ENCODE measurements around the gene CRISPLD2.
"Not testable (repeated sequence)": the region's sequence is repeated elsewhere in the genome, so short reads cannot be mapped to it uniquely, and the experiment has no call there.

The CRISPLD2 gene

DNA sequence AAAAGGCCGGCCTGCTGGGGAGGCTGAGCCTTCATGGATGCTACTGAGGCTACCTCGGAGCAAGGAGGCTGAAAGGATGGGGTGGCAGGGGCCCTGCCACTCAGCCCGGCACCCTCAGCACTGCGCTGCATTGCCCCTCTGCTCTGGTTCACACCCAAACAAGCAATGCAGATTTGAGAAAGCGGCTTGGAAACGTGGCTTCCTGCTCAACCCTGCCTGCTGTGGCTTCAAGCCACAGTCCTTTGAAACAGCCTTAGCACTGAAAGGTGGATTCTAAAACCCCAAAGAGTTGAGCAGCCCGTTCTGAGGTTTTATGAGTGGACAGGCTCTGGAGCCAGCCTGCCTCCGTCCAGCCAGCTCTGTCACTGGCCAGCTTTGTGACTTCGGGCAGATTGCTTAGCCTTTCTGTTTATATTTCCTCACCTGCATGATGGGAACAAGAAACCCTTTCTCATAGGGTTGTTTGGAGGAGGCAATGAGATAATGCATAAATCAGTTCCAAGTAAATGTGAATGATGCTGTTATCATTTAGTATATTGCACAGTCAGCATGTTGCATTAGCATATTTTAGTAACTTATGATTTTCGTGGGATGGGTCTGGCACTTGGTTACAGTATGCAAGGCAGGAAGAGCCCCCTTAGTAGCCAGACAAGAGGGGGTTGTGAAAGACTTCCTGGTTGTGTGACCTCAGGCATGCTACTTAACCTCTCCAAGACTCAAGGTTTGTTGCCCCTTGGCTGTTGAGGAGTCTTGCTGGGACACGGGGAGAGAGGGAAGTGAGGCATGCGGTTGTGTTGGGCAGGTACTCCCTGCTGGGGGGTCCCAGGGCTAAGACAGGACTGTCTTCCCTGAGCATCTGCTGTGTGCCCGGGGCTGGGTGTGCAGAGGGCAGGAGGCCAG, 23.6 kb downstream of the CRISPLD2 start:
- DNase-seq, result no peak

DNA sequence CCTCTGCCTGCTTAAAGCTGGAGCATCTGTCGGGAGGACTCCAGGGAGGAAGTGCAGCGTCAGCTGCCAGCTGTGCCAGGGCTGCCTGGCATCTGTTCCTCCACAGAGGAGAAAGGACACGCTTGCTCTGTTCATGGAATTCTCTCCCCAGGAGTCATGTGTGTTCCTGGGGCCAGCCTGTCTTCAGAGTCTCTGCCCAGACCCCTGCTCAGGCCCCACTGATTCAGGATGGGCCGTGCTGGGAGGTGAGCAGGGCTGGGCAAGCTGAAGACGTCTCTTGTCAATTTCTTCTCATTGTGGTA, 24.2 kb downstream of the CRISPLD2 start:
- DNase-seq, result no peak

DNA sequence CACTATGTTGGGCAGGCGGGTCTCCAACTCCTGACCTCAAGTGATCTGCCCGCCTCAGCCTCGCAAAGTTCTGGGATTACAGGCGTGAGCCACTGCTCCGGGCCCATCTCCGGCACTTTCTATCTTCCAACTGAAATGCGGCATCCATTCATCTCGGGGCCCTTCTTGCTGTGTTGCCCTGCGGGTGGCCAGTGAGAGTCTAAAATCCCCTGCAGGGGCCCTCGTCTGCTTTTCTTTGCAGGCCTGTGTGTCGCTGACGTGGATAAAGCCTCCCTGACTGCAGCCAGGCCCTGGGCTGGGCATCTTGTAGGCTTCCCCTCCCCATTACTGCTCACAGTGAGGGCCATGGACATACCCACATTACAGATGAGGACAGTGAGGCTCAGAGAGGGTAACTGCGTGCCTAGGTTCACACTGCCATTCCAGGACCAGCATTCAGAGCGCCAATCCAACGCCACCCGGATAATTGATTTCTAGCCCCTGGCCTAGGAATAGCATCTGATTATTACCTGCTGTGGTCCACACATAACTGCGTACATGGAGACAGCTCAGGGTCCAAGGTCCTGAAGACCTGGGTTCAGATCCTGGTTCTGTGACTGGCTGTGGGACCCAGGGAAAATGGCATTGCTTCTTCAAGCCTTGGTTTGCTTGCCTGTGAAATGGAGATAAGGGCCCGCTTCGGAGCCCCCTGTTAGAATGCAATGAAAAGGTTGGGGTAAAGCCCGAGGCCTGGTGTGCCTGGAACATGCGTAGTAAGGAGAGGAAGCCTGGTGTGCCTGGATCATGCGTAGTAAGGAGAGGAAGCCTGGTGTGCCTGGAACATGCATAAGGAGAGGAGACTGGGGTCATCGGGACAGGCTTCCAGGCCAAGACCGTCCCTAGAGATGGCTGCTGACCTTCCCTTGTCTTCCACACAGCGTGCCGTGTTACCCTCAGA, 25.0 kb downstream of the CRISPLD2 start:
- no peak for DNase-seq

DNA sequence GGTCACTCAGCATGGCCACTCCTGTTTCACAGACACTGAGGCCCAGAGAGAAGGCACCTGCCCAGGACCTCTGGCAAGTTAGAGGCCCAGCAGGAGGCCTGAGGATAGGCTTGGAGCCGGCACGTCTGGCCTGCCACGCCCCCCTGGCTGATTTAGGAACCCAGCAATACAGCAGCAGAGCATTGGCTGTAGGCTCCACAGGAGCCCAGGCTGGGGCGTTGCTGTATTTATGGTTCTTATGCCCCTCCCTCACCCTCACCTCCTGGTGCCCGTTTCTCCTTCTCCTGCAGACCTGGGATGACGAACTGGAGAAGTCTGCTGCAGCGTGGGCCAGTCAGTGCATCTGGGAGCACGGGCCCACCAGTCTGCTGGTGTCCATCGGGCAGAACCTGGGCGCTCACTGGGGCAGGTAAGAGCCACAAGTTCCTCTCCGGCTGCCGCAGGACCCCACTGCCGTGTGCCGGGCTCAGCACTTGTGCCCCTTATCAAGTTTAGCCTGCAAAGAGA, 25.8 kb downstream of the CRISPLD2 start:
- DNase-seq, result no peak

DNA sequence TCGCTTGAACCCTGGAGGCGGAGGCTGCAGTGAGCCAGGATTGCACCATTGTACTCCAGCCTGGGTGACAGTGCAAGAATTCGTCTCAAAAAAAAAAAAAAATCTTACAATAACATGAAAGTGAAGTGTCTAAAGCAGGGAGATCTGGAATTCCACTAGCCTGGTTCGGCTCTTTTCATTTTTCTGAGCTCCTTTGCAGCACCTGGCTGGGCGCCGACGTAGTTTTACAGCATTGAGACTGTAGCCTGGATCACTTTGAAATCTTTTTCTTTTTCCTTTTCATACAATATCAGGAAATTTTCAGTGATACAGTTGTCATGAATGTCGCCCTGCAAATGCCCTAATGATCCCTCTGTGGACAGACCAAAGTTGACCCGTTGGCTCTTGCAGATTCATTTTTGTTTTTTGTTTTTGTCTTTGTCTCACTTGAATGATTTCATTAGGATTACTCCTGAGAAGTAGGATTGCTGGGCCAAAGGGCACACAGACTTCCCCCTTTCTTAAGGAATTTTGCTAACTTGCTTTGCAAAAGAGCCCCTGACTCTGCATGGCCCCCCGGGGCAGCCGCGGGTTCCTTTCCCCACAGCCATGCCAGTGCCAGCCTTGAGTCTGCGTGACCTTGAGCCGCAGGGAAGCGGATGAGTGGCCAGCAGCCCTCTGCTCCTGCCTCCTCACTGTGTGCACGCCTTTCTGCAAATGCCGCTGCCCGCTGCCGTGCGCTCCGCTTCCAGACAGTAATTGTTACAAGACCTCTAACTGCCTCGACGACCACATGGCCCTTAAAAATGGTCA, 28.0 kb downstream of the CRISPLD2 start:
- DNase-seq, result no peak

DNA sequence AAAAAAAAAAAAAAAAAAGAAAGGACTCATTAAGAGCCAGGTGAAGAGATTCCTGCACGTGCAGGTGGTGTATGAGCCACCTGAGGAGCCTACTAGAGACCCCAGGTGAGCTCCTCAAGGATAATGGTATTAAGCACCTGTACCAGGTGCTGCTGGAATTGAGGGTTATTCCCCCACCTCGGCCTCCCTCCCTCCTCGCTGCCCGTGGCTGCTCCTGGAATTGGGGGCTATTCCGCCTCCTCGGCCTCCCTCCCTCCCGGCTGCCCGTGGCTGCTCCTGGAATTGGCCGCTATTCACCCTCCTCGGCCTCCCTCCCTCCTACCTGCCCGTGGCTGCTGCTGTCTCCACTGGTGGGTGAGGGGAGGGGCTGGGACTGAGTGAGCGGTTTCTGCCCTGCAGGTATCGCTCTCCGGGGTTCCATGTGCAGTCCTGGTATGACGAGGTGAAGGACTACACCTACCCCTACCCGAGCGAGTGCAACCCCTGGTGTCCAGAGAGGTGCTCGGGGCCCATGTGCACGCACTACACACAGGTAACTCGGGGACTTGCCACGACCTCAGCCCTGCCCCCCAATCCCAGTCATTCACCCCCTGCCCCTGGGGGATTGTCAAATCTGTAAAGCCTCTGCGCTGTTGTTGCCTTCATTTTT, 29.3 kb downstream of the CRISPLD2 start:
- DNase-seq, result no peak

DNA sequence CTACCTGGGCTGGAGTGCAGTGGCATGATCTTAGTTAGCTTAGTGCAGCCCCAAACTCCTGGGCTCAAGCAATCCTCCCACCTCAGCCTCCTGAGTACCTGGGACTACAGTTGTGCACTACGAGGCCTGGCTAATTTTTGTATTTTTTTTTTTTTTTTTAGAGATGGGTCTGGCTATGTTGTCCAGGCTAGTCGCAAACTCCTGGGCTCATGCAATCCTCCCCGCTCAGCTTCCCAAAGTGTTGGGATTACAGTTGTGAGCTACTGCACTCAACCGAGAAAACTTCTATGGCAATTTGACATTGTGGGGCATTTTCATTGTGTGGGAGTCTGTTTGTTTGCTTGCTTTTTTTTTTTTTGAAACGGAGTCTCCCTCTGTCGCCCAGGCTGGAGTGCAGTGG, 30.0 kb downstream of the CRISPLD2 start:
- DNase-seq, result no peak

DNA sequence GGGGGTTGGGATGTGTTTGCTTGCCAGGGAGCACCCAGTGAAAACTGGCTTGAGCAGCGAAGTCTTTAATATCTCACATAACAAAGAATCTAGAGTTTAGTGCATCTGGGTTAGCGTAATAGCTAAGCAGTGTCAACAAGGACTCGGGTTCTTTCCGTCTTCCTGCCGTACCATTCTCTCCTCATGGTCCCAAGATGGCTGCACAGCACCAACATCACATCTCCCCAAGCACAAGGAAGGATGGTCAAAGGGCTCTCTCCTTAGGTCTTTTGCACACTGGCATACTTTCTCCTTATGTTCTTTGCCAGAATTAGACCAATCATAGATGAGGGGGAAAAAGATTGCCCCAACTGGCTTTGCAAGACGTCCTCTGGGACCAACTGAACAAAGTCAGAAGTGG, 30.9 kb downstream of the CRISPLD2 start:
- DNase-seq, result no peak

DNA sequence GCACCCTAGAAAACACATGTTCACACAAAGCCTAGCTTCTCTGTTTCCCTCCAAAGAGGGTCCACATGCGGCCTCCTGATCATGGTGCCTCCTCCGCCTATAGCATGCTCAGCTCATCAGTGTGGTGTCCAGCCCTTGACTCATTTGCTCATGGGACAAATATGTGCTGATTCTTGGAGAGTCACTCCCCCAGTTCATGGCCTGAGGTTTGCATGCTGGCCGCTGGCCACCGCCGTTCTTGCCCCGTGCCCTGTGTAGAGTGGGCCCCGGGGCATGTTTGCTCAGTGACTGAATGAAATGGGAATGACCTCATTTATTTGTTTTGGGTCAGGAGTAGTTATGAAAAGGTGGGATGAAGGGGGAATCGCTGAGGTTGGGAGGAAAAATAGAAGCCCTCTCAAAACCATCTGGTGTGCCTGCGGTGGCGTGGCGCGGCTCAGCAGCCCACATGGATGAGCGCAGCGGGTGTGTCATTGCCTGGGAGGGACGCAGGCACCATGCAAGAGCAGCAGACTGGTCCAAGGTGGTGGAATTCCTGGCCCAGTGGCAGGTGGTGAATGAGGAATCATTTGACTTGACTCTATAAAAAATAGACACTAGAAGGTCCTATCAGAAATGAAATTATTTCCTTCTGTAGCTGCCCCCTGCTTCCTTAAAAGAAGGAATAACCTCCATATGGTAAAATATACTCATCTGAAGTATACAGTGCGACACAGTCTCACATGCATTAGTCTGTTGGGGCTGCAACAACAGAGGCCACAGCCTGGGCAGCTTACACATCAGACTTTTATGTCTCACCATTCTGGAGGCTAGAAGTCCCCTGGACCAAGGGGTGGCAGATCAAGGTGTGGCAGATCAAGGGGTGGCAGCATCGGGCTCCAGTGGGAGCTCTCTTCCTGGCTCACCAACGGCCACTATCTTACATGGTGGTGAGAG, 31.7 kb downstream of the CRISPLD2 start:
- DNase-seq, result no peak

DNA sequence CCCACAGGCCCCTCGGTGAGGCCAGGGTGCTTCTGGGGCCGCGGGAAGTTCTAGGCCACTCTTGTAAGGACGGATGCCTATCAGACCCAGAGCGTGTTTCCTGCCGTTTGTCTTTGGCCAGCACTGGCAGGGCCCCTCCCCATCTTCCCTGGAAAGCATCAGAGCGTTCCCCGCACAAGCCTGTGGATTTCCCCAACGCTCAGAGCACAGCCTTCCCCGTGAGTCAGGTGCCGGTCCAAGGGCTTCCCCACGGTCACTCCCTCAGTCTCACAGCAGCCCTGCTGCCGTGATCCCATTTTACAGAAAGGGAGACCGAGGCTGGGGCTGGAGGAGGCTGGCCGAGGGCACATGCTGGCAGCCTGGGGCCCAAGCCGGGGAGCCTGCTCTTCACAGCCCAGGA, 33.7 kb downstream of the CRISPLD2 start:
- DNase-seq, result no peak

DNA sequence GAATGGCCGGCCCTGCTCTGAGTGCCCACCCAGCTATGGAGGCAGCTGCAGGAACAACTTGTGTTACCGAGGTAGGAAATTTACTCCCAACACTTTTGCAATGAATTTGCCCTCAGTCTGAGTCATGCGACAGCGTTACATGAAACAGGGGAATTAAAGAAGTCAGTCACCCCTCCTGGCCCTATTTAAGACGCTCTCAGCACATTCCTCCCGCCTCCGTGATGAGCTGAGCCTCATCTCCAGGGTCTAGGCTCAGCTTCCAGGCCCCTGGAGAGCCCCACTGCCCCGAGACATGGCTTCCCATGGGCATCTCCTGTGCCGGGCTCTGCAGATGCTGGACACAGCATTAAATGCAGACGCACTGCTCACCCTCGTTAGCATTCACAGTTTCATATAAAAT, 35.0 kb downstream of the CRISPLD2 start:
- no peak for DNase-seq

DNA sequence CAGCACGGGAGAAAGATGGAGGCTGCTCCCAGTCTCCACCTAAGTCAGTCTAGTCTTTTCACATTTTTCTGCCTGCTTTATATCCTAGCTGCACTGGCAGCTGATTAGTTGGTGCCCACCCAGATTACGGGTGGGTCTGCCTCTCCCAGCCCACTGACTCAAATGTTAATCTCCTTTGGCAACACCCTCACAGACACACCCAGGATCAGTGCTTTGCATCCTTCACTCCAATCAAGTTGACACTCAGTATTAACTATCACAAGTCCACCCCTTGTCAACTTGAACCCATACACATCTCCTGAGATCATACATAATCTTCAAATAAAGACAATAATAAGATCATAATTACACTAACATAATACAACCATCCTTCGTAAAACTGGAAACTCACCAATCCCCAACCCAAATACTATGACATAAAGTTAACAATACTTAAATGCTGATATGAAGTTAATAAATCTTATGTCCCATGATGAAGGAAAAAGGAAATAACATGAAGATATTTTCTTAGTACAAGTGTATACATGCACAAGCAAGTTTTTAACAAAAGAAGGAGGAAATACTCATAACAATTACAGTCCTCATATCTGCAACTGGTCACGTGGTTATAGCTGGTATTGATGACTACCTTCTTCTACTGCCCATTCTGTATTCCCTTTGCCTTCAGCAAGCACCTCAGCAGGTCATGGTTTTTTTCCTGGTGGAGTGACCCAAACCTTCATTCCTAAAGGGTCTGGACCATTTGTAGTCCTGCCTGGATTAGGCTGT, 35.8 kb downstream of the CRISPLD2 start:
- not testable (repeated sequence) for DNase-seq

DNA sequence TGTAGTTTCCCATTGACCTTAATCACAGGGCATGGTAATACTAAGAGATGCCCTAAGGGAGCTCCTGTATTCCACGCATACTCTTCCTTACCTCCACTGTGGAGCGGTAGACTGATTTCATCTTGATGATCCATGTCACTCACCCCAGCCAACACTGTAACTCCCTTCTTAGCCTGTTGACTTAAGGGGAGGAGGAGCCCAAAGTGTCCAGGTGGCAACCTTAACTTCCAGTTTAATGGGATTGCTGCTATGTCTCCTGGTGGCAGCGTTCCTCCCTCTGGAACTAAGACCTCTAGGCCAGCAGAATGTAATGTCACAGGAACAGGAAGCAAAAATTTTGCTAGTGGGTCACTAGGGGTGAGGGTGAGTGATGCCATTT, 36.4 kb downstream of the CRISPLD2 start:
- DNase-seq, result not testable (repeated sequence)

DNA sequence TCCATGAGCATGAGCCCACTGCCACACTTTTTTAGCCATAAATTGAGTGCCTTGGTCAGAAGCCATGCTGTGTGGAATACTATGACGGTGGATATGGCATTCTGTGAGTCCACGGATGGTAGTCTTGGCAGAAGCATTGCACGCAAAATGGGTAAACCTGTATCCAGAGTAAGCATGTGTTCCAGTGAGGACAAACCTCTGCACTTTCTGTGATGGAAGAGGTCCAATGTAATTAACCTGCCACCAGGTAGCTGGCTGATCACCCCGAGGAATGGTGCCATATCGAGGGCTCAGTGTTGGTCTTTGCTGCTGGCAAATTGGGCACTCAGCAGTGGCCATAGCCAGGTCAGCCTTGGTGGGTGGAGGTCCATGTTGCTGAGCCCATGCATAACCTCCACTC, 37.0 kb downstream of the CRISPLD2 start:
- DNase-seq, result not testable (repeated sequence)

DNA sequence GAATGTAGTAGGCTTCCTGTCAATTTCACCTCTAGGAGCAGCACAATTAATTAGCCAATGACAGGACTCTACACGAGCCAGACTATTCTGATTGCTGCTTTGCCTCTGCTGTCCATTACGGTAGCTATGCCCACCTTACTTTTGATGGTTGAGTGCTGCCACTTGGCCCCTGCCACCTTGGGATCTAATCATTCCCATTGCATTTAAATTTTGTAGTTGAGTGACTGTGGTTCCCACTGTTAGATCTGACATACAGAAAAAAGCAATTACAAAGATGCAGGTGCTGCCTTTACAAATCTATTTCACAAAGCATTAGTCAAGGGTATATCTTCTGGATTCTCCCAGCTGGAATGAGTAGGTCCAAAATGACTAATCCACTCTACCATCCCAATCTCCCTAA, 39.9 kb downstream of the CRISPLD2 start:
- DNase-seq, result no peak

DNA sequence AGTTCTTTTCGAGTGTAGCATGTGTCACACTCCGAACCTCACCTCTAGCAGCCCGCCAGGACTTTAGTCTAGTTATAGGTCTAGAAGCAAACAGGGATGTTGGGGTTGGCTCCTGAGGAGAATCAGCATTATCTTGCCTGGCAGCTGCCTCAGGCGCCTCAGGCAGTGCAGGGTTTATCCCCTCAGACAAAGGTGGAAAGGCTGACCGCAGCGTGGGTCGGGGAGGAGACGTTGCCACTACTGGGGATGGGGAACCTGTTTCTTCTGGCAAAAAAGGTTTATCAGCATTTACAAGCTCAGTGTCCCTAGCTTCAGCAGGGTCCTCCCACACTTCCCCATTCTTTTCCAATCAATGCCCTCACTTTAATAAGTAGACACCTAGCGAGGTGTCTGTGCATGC, 40.6 kb downstream of the CRISPLD2 start:
- DNase-seq, result no peak

DNA sequence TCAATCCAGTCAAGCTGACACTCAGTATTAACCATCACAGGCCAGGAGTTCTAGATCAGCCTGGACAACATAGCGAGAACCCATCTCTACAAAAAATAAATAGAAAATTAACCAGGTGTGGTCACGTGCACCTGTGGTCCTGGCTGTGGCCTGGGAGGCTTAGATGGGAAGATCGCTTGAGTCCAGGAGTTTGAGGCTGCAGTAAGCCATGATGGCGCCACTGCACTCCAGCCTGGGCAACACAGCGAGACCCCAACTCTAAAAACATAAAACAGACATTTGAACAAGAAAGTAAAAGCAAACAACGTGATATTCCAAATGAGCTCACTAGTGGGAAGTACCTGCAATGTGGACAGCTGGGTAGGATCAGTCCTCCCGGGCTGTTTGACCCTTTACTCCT, 41.9 kb downstream of the CRISPLD2 start:
- DNase-seq, result no peak

DNA sequence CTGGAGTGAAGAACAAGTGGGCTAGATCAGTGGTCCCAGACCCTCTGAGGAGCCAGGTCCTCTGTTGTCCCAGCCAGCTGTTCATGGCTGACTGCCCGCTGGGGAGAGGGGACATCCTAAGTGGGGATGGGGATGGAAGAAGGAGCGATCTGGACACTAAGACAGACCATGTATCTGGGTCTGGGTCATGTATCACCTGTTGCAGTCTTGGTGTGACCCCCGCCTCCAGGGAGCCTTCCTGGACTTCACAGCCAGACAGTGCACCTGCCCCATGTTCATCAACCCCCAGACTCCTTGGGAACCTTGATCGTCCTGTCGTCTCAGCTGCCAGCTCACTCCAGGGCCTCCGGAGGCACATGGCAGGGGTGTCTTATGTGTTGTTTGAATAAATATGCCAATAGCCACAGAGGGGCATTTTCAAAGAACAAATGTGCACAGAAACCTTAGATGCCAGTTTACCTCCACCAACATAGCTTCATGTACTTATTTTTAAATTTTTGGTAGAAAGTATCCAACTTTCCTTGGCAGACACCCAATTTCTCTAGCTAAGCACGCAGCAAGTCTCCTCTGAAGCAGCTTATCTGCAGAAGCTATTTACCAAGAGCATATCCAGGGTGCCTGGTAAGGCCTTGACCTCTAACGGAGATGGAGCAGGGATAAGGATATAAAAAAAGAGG, 43.2 kb downstream of the CRISPLD2 start:
- no peak for DNase-seq

DNA sequence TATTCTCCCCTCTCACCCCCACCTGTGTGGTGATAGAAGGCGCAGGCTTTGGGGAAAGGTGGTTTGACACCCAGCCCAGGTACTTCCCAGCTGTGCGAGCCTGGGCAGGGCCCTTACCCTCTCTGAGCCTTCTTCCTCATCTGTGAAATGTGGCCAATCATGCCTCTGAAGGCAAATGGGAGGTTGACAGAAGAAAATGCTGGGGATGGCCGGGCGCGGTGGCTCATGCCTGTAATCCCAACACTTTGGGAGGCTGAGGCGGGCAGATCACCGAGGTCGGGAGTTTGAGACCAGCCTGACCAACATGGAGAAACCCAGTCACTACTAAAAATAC, 43.7 kb downstream of the CRISPLD2 start:
- no peak for DNase-seq

DNA sequence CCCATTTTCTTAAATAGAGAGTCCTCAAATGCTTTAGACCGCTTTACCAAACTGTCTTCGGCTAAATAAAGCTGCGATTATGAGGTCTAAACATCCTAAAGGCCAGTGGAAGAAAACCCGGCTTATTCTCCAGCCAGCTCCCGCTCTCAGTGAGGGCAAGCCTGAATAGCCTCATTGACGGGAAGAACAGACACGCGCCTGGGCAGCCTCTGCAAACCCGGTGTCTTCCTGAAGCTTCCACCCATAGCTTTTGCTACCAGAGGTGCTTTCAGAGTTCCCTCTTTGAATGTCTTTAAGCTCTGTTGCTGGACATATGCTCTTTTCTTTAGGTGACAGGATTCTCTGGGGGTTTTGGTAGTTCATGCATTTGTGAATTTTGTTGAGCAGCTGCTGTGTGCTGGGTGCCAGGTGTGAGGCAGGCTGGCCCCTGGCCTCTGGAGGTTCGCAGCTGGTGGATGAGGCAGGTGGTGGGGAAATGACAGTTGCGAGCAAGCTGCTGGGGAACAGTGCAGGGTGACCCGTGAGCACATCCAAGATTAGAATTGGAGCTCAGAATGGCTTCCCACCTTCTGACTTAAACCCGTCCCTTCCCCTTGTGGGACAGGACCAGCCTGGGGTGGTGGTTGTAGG, 44.7 kb downstream of the CRISPLD2 start:
- DNase-seq, result no peak
